HUES64 (cell line): ENCODE measurements around the gene VPS26B.

Experiments used
- H3K27ac ChIP-seq: 2 replicates; pipeline ENCODE4 v1.7.0; 2013; ENCODE audit warnings: low read depth, low read length, inconsistent platforms
- H3K27me3 ChIP-seq: 2 replicates; pipeline ENCODE4 v1.6.1; 2013; ENCODE audit warnings: mild to moderate bottlenecking, low read length; ENCODE audit not compliant: insufficient read depth
- H3K36me3 ChIP-seq: 2 replicates; pipeline ENCODE4 v1.6.1; 2013; ENCODE audit warnings: mild to moderate bottlenecking, low read length; ENCODE audit not compliant: insufficient read depth
- H3K4me1 ChIP-seq: 2 replicates; pipeline ENCODE4 v1.6.1; 2013; ENCODE audit warnings: mild to moderate bottlenecking, low read length, moderate library complexity; ENCODE audit not compliant: insufficient read depth
- H3K4me3 ChIP-seq: 2 replicates; pipeline ENCODE4 v1.5.1; 2013; ENCODE audit warnings: mild to moderate bottlenecking, low read length, moderate library complexity
- H3K9ac ChIP-seq: 2 replicates; pipeline ENCODE4 v1.6.1; 2013; ENCODE audit warnings: mild to moderate bottlenecking, low read depth, low read length
- H3K9me3 ChIP-seq: 2 replicates; pipeline ENCODE4 v1.6.1; 2013; ENCODE audit warnings: low read depth, low read length; ENCODE audit not compliant: insufficient read depth
- WGBS: fragments of 150-250, 120-280 bp; methylation state at CpG from one replicate; pipeline ENCODE4 v1.1.7; 2013; ENCODE audit warnings: missing lambda C conversion rate; 5-methylcytosine and 5-hydroxymethylcytosine counted together

The VPS26B gene

GRCh38 chr11:134294664-134295063, 70.2 kb downstream of the VPS26B start:
- Histone ChIP-seq H3K27ac (no peak overlapping the region), H3K4me1 (peaks cover under 1% of the 10 kb centered on the region; the same call in 1 of the 2 replicates), H3K27me3 (no peaks in the 10 kb centered on the region), H3K9ac (no peak overlapping the region), H3K4me3 (no peak overlapping the region), H3K9me3 (no peaks in the 10 kb centered on the region), H3K36me3 (no peaks in the 10 kb centered on the region; the same call in 1 of the 2 replicates)
- WGBS, result 79% methylated on average over 9 of the region's 9 CpGs
